Left lobe of liver (tissue), 2 donors: ENCODE measurements around the gene YEATS4. TPM values are rescaled to one million over a fixed set of nuclear protein-coding genes. Genes with fewer than 3 reads are reported as not detected.

Experiments used
- ATAC-seq: fragments of 200-7000 bp; cut with Tn5 transposase; one replicate; pipeline ENCODE4 v1.9.1; 2020; ENCODE audit warnings: mild to moderate bottlenecking, moderate library complexity
- DNase-seq: peaks from one replicate; pipeline ENCODE4 v3.0.0-alpha.2; 2020; ENCODE audit warnings: low spot score
- total RNA-seq: library from RNA; stranded (reverse); gene quantifications from one replicate; pipeline ENCODE4 v1.2.1, GENCODE V29; 2021
- donor health status: DM: no; HTN: no; CAD: no; lungs with moderate emphysema.
- donor health status: DM: no; HTN: yes; CAD: no.

The YEATS4 gene
- total RNA-seq, 1 donor from 2014 or later: 3.4 TPM

- ATAC-seq (no peak), DNase-seq (no peak)
These were observed 18.2 kb upstream of the YEATS4 start for GRCh38 chr12:69341328-69341727.

GRCh38 chr12:69342421-69342820 lies 17.1 kb upstream of the YEATS4 start:
- DNase-seq (no peak), ATAC-seq (no peak)

GRCh38 chr12:69343357-69343756 lies 16.2 kb upstream of the YEATS4 start:
- DNase-seq: no peak
- ATAC-seq: no peak

- ATAC-seq (peak; percentile 16), DNase-seq (no peak)
These were observed 15.5 kb upstream of the YEATS4 start for GRCh38 chr12:69343885-69344612.

- ATAC-seq (no peak), DNase-seq (no peak)
These were observed 14.5 kb upstream of the YEATS4 start for GRCh38 chr12:69345077-69345476.

- ATAC-seq: peak; percentile 66
- DNase-seq: no peak
These were observed 13.8 kb upstream of the YEATS4 start for GRCh38 chr12:69345742-69346141.

- ATAC-seq: peak; percentile 55
- no peak for DNase-seq
These were observed 11.2 kb upstream of the YEATS4 start, which contains the start of gene LYZ for GRCh38 chr12:69348162-69348938. Gene LYZ, plus strand, starts transcription at chr12:69348381. Its CDS starts 28 bp downstream, at chr12:69348409.

- ATAC-seq: peak; percentile 37
- no peak for DNase-seq
These were observed 9.4 kb upstream of the YEATS4 start for GRCh38 chr12:69350002-69350626.

GRCh38 chr12:69350777-69351176 lies 8.8 kb upstream of the YEATS4 start:
- DNase-seq (no peak), ATAC-seq (no peak)

GRCh38 chr12:69351462-69352236 lies 7.9 kb upstream of the YEATS4 start:
- no peak for DNase-seq
- no peak for ATAC-seq

GRCh38 chr12:69352904-69353303 lies 6.6 kb upstream of the YEATS4 start:
- ATAC-seq: no peak

GRCh38 chr12:69354172-69354555 lies 5.4 kb upstream of the YEATS4 start:
- no peak for DNase-seq
- ATAC-seq: no peak

More at GRCh38 chr12:69352904-69353303, 6.6 kb upstream of the YEATS4 start:
- no peak for DNase-seq

GRCh38 chr12:69354556-69355187 lies 4.9 kb upstream of the YEATS4 start:
- ATAC-seq: no peak

GRCh38 chr12:69355363-69356028 lies 4.0 kb upstream of the YEATS4 start:
- ATAC-seq: no peak
- no peak for DNase-seq

More at GRCh38 chr12:69354556-69355187, 4.9 kb upstream of the YEATS4 start:
- DNase-seq: no peak

GRCh38 chr12:69360348-69360672 lies 767 bp downstream of the YEATS4 start:
- ATAC-seq (no peak), DNase-seq (no peak)

GRCh38 chr12:69366796-69367195 lies 7.3 kb downstream of the YEATS4 start:
- no peak for DNase-seq
- ATAC-seq: no peak

GRCh38 chr12:69368171-69368570 lies 8.6 kb downstream of the YEATS4 start:
- no peak for ATAC-seq
- no peak for DNase-seq

- ATAC-seq (no peak), DNase-seq (no peak)
These were observed 23.5 kb downstream of the YEATS4 start for GRCh38 chr12:69383074-69383473.

- DNase-seq: no peak
- no peak for ATAC-seq
These were observed 25.5 kb downstream of the YEATS4 start for GRCh38 chr12:69385038-69385437.

GRCh38 chr12:69386921-69387320 lies 27.4 kb downstream of the YEATS4 start:
- DNase-seq: no peak
- no peak for ATAC-seq
